T follicular helper cell (primary cell): ENCODE data around the gene ATP11A.
"Not testable (repeated sequence)": the region's sequence is repeated elsewhere in the genome, so short reads cannot be mapped to it uniquely, and the experiment has no call there.

Source experiments
- DNase-seq: peaks from one replicate; pipeline ENCODE4 v3.0.0-alpha.2; 2020; ENCODE audit warnings: low read depth

Gene ATP11A

GRCh38 chr13:112670864-112671263, 19.0 kb upstream of the ATP11A start:
- no peak for DNase-seq

- DNase-seq: no peak
Observed at GRCh38 chr13:112671359-112671758, 18.5 kb upstream of the ATP11A start.

- no peak for DNase-seq
Observed at GRCh38 chr13:112672651-112673284, 17.1 kb upstream of the ATP11A start.

GRCh38 chr13:112674412-112675365, 15.1 kb upstream of the ATP11A start:
- no peak for DNase-seq

GRCh38 chr13:112675366-112675756, 14.5 kb upstream of the ATP11A start:
- DNase-seq: no peak

GRCh38 chr13:112677421-112677962, 12.3 kb upstream of the ATP11A start:
- DNase-seq: not testable (repeated sequence)

GRCh38 chr13:112679381-112679780, 10.5 kb upstream of the ATP11A start:
- no peak for DNase-seq

GRCh38 chr13:112679932-112680677, 9.7 kb upstream of the ATP11A start:
- no peak for DNase-seq

GRCh38 chr13:112680741-112681360, 9.0 kb upstream of the ATP11A start:
- DNase-seq: no peak

- DNase-seq: no peak
Observed at GRCh38 chr13:112683581-112683980, 6.3 kb upstream of the ATP11A start.

GRCh38 chr13:112684071-112684845, 5.6 kb upstream of the ATP11A start:
- DNase-seq: no peak

GRCh38 chr13:112685189-112685805, 4.5 kb upstream of the ATP11A start:
- not testable (repeated sequence) for DNase-seq

- no peak for DNase-seq
Observed at GRCh38 chr13:112685896-112686295, 3.9 kb upstream of the ATP11A start.

GRCh38 chr13:112686364-112686763, 3.5 kb upstream of the ATP11A start:
- DNase-seq: no peak

- DNase-seq: no peak
Observed at GRCh38 chr13:112686987-112687386, 2.9 kb upstream of the ATP11A start.

- DNase-seq: no peak
Observed at GRCh38 chr13:112687836-112688559, 1.8 kb upstream of the ATP11A start.

- no peak for DNase-seq
Observed at GRCh38 chr13:112688560-112689302, 1.1 kb upstream of the ATP11A start.

- no peak for DNase-seq
Observed at GRCh38 chr13:112690283-112690929, 568 bp downstream of the ATP11A start.

- no peak for DNase-seq
Observed at GRCh38 chr13:112692104-112692503, 2.3 kb downstream of the ATP11A start.
